ENCODE measurements around the gene CFAP65. TPM values are rescaled to one million over a fixed set of nuclear protein-coding genes. Genes with fewer than 3 reads are reported as not detected.
A peak's percentile ranks its signal among the peaks of the same experiment; 100 is the strongest.

Gene CFAP65
- total RNA-seq, 4 donors from 2014 or later: not detected

- H3K4me1 ChIP-seq: no peaks in the 10 kb centered on the region
- H3K4me3 ChIP-seq: no peak overlapping the region
- peaks cover 77% of the 10 kb centered on the region for H3K27me3 ChIP-seq
- H3K27ac ChIP-seq: no peak overlapping the region
- no peaks in the 10 kb centered on the region for H3K9me3 ChIP-seq
- WGBS, 2 donors (ENCODE audit: low coverage in 1 of 2): 40 to 71% methylated on average over 1 to 7 of the region's 23 CpGs
- ATAC-seq: no peak
- TF ChIP-seq EP300 (IDR thresholded peaks at IDR 0.05) (no peak), POLR2A (IDR thresholded peaks at IDR 0.05) (no peak), POLR2AphosphoS5 (IDR thresholded peaks at IDR 0.05) (no peak), CTCF (IDR thresholded peaks at IDR 0.05) (no peak)
- no peaks in the 10 kb centered on the region for H3K36me3 ChIP-seq
These were observed 9.1 kb downstream of the CFAP65 start for GRCh38 chr2:219032051-219032745.

GRCh38 chr2:219031005-219031738 lies 10.1 kb downstream of the CFAP65 start:
- no peak for ATAC-seq
- Histone ChIP-seq H3K27ac (no peak overlapping the region), H3K9me3 (no peaks in the 10 kb centered on the region), H3K4me1 (no peaks in the 10 kb centered on the region), H3K36me3 (no peaks in the 10 kb centered on the region), H3K4me3 (no peak overlapping the region), H3K27me3 (peaks cover 68% of the 10 kb centered on the region)
- WGBS, 2 donors (ENCODE audit: low coverage in 1 of 2): 73 to 82% methylated on average over 4 to 6 of the region's 21 CpGs
- TF ChIP-seq CTCF (IDR thresholded peaks at IDR 0.05): no peak
- TF ChIP-seq POLR2AphosphoS5 (IDR thresholded peaks at IDR 0.05): no peak
- TF ChIP-seq POLR2A (IDR thresholded peaks at IDR 0.05): no peak
- TF ChIP-seq EP300 (IDR thresholded peaks at IDR 0.05): no peak

GRCh38 chr2:219030177-219030940 lies 11.0 kb downstream of the CFAP65 start:
- Histone ChIP-seq H3K4me1 (no peaks in the 10 kb centered on the region), H3K27me3 (peaks cover 62% of the 10 kb centered on the region), H3K9me3 (no peaks in the 10 kb centered on the region), H3K36me3 (no peaks in the 10 kb centered on the region), H3K4me3 (no peak overlapping the region), H3K27ac (no peak overlapping the region)
- TF ChIP-seq POLR2AphosphoS5 (IDR thresholded peaks at IDR 0.05): no peak
- no peak for TF ChIP-seq CTCF (IDR thresholded peaks at IDR 0.05)
- no peak for TF ChIP-seq POLR2A (IDR thresholded peaks at IDR 0.05)
- no peak for TF ChIP-seq EP300 (IDR thresholded peaks at IDR 0.05)
- no peak for ATAC-seq
- 100% methylated on average over 1 of the region's 16 CpGs; no CpG with 5 or more reads in 1 of the 2 donors for WGBS, 2 donors (ENCODE audit: low coverage in 1 of 2)

DNA sequence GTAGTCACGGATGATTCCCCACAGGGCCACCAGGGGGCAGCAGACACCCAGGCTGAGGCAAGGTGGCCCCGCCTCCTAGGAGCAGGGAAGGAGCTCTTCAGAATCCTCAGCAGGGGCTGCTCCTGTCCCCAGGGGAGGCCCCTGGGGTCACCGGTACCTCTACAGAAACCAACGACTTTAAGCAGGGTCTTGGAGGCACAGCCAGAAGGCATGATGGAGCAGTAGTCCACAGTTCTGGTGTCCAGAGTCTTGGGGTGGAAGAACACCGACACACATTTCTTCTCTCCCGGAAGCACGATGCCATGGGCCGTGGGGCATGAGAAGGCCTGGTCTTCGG lies 11.5 kb downstream of the CFAP65 start:
- WGBS, 2 donors (ENCODE audit: low coverage in 1 of 2): no CpG with 5 or more reads among the region's 9 CpGs
- Histone ChIP-seq H3K4me3 (no peak overlapping the region), H3K9me3 (no peaks in the 10 kb centered on the region), H3K36me3 (no peaks in the 10 kb centered on the region), H3K27me3 (peaks cover 62% of the 10 kb centered on the region), H3K27ac (no peak overlapping the region), H3K4me1 (no peaks in the 10 kb centered on the region)
- no peak for TF ChIP-seq POLR2AphosphoS5 (IDR thresholded peaks at IDR 0.05)
- peak in 3 of 4 experiments; percentile 87 to 97 (median 91) for TF ChIP-seq CTCF (IDR thresholded peaks at IDR 0.05)
- TF ChIP-seq POLR2A (IDR thresholded peaks at IDR 0.05): no peak
- TF ChIP-seq EP300 (IDR thresholded peaks at IDR 0.05): no peak
- peak; percentile 78 for ATAC-seq

Measured in gastroesophageal sphincter (tissue), 4 donors.